ENCODE results near the gene PRUNE1.

PRUNE1 gene

DNA sequence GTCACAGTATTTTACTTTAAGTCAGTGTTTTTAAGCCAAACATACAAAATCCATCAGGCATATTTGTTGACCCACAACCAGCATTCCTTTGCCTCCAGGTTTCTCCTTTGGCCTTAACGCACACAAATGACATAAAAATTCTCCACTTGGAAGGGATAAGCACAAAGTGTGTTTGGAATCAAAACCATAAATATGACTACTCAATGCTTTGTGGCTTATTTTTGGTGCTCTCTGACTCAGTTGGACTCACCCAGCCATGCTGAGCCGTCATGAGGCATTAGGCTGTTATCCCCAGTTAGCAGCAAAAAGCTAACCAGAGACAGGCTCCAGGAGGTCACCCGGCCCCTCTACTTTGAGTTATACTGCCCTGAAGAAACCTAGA is 948 bp downstream of the PRUNE1 start:
- H3K36me3 ChIP-seq (replicated peaks; ENCODE audit: low read depth, low read length), result no peaks in the 10 kb centered on the region
- no peak for TF ChIP-seq EZH2phosphoT487 (IDR thresholded peaks at IDR 0.05; ENCODE audit: low read depth)
- TF ChIP-seq, protein P1, sequence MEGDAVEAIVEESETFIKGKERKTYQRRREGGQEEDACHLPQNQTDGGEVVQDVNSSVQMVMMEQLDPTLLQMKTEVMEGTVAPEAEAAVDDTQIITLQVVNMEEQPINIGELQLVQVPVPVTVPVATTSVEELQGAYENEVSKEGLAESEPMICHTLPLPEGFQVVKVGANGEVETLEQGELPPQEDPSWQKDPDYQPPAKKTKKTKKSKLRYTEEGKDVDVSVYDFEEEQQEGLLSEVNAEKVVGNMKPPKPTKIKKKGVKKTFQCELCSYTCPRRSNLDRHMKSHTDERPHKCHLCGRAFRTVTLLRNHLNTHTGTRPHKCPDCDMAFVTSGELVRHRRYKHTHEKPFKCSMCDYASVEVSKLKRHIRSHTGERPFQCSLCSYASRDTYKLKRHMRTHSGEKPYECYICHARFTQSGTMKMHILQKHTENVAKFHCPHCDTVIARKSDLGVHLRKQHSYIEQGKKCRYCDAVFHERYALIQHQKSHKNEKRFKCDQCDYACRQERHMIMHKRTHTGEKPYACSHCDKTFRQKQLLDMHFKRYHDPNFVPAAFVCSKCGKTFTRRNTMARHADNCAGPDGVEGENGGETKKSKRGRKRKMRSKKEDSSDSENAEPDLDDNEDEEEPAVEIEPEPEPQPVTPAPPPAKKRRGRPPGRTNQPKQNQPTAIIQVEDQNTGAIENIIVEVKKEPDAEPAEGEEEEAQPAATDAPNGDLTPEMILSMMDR (IDR thresholded peaks at IDR 0.05; ENCODE audit: low read depth, low read length), result no peak
- no peaks in the 10 kb centered on the region for H3K27me3 ChIP-seq (ENCODE audit: low read depth, low read length)
- no peaks in the 10 kb centered on the region for H3K9me3 ChIP-seq (ENCODE audit: insufficient read depth, low read length)
- H3K27ac ChIP-seq (ENCODE audit: low read length), result no peak overlapping the region
- H3K4me3 ChIP-seq (ENCODE audit: low read length), result peak overlapping the region; percentile 90
- H2AFZ ChIP-seq (ENCODE audit: low read depth, low read length), result peak overlapping the region; percentile 97
- H3K4me2 ChIP-seq (ENCODE audit: low read length), result peak overlapping the region; percentile 85
- H4K20me1 ChIP-seq (ENCODE audit: insufficient read depth, low read length), result no peaks in the 10 kb centered on the region
- peaks cover 14% of the 10 kb centered on the region; the same call in 1 of the 2 replicates for H3K79me2 ChIP-seq (ENCODE audit: low read length)
- peak overlapping the region; percentile 94 for H3K9ac ChIP-seq (ENCODE audit: low read length)
- peaks cover 33% of the 10 kb centered on the region for H3K4me1 ChIP-seq (ENCODE audit: low read length)

DNA sequence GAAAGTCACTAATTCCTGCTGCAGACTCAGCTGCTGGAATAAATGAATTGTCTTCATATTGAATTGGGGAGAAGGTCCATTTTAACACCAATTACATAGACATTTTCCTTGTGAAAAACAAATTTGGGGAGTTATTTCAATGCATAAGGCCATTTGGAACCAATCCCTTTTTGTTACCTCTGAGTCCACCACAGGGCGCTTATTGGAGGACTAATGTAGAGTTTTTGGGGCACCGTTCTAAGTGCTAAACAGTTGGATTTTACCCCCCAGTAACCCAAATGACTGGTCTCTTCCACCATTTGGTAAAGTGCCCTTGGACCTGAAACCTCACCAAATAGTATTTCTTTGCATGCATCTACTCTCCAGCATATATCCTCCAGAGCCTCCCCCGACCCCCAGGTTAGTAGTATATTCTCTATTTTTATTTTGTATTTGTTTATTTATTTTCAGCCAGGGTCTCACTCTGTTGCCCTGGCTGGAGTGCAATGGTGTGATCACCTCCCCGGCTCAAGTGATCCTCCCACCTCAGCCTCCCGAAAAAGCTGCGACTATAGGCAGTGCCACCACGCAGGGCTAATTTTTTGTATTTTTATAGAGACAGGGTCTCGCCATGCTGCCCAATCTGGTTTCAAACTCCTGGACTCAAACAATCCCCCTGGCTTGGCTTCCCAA is 1.6 kb downstream of the PRUNE1 start:
- Histone ChIP-seq H3K9me3 (ENCODE audit: insufficient read depth, low read length) (no peaks in the 10 kb centered on the region), H2AFZ (ENCODE audit: low read depth, low read length) (no peak overlapping the region), H3K9ac (ENCODE audit: low read length) (no peak overlapping the region), H3K27me3 (ENCODE audit: low read depth, low read length) (no peaks in the 10 kb centered on the region), H3K4me1 (ENCODE audit: low read length) (peaks cover 33% of the 10 kb centered on the region), H3K27ac (ENCODE audit: low read length) (no peak overlapping the region), H3K79me2 (ENCODE audit: low read length) (peaks cover 14% of the 10 kb centered on the region; the same call in 1 of the 2 replicates), H4K20me1 (ENCODE audit: insufficient read depth, low read length) (no peaks in the 10 kb centered on the region), H3K4me2 (ENCODE audit: low read length) (peak overlapping the region; percentile 85), H3K4me3 (ENCODE audit: low read length) (peak overlapping the region; percentile 90), H3K36me3 (replicated peaks; ENCODE audit: low read depth, low read length) (no peaks in the 10 kb centered on the region)
- TF ChIP-seq, protein P1 (IDR thresholded peaks at IDR 0.05; ENCODE audit: low read depth, low read length), result no peak
- no peak for TF ChIP-seq EZH2phosphoT487 (IDR thresholded peaks at IDR 0.05; ENCODE audit: low read depth)

DNA sequence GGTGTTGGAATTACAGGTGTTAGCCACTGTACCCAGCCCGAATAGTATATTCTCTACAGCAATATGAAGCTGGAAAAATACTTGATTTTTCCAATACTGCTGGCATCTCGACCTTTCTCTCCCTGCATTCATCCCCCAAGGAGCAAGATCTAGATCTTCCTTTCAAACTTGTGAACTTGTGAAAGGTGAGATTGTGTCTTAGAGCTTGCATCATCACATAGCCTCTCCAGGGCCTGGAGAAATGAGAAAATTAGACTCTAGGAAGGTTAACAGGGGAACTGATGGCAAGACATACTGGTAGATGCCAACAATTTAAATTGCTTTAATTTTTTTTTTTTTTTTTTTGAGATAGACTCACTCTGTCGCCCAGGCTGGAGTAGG is 2.1 kb downstream of the PRUNE1 start:
- Histone ChIP-seq H3K4me2 (ENCODE audit: low read length) (no peak overlapping the region), H3K4me1 (ENCODE audit: low read length) (peaks cover 33% of the 10 kb centered on the region), H3K27ac (ENCODE audit: low read length) (no peak overlapping the region), H3K79me2 (ENCODE audit: low read length) (peaks cover 14% of the 10 kb centered on the region; the same call in 1 of the 2 replicates), H3K9ac (ENCODE audit: low read length) (no peak overlapping the region), H3K36me3 (replicated peaks; ENCODE audit: low read depth, low read length) (no peaks in the 10 kb centered on the region), H2AFZ (ENCODE audit: low read depth, low read length) (no peak overlapping the region), H3K4me3 (ENCODE audit: low read length) (no peak overlapping the region), H3K9me3 (ENCODE audit: insufficient read depth, low read length) (no peaks in the 10 kb centered on the region), H3K27me3 (ENCODE audit: low read depth, low read length) (no peaks in the 10 kb centered on the region), H4K20me1 (ENCODE audit: insufficient read depth, low read length) (no peaks in the 10 kb centered on the region)
- no peak for TF ChIP-seq EZH2phosphoT487 (IDR thresholded peaks at IDR 0.05; ENCODE audit: low read depth)
- TF ChIP-seq, protein P1 (IDR thresholded peaks at IDR 0.05; ENCODE audit: low read depth, low read length), result no peak

DNA sequence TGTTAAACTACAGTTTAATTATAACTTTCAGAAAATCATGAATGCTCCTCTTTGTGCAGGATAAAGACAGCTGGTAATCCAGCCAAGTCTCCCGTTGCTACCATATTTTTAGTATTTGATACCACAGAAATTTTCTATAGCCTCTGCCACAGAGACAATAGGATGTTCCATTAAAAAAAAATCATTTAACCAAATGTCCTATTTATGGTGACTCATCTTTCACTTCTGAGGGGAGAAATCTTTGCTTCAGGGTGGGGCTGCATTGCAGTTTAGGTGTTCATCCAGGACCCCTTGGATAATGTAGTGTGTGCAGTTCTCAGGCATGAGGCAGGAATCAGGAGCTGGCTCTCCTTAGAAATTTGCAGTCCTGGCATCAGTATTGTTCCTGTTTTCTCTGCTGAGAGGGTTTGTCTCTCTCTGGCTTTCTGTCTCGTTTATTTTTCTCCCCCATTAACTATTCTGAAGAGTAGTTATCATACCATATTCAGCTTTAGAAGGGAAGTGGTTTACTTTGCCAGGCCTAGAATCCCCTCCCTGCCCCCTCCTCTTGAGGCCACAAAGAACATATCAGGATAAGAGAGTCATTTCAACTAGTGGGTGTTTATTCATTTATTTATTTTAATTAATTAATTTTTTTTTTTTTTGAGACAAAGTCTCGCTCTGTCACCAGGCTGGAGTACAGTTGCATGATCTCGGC is 3.1 kb downstream of the PRUNE1 start:
- Histone ChIP-seq H3K9me3 (ENCODE audit: insufficient read depth, low read length) (no peaks in the 10 kb centered on the region), H3K36me3 (replicated peaks; ENCODE audit: low read depth, low read length) (no peaks in the 10 kb centered on the region), H3K4me1 (ENCODE audit: low read length) (peaks cover 25% of the 10 kb centered on the region), H3K27me3 (ENCODE audit: low read depth, low read length) (no peaks in the 10 kb centered on the region), H2AFZ (ENCODE audit: low read depth, low read length) (no peak overlapping the region), H3K4me2 (ENCODE audit: low read length) (no peak overlapping the region), H4K20me1 (ENCODE audit: insufficient read depth, low read length) (no peaks in the 10 kb centered on the region), H3K9ac (ENCODE audit: low read length) (no peak overlapping the region), H3K79me2 (ENCODE audit: low read length) (peaks cover 14% of the 10 kb centered on the region; the same call in 1 of the 2 replicates), H3K4me3 (ENCODE audit: low read length) (no peak overlapping the region), H3K27ac (ENCODE audit: low read length) (no peak overlapping the region)
- TF ChIP-seq, protein P1 (IDR thresholded peaks at IDR 0.05; ENCODE audit: low read depth, low read length), result no peak
- no peak for TF ChIP-seq EZH2phosphoT487 (IDR thresholded peaks at IDR 0.05; ENCODE audit: low read depth)
